ENCODE data around the gene TMEM120B. TPM values are rescaled to one million over a fixed set of nuclear protein-coding genes. Genes with fewer than 3 reads are reported as not detected.
"Not testable (repeated sequence)": the region's sequence is repeated elsewhere in the genome, so short reads cannot be mapped to it uniquely, and the experiment has no call there.

The TMEM120B gene
- total RNA-seq, 3 donors from 2014 or later = 5.4 to 8.2 (median 6.1) TPM

DNA sequence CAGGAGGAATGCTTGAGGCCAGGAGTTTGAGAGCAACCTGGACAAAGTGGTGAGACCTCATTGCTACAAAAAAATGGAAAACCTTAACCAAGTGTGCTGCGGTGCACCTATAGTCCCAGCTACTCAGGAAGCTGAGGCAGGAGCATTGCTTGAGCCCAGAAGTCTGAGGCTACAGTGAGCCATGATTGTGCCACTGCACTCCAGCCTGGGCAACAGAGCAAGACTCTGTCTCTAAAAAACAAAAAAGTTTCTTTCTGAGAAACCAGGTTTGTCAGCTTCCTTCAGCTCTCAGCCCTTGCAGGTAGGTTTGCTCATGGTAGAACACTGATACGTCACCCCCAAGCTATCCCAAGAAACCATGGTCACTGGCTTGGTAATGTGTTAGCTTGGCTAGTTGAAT is 23.1 kb upstream of the TMEM120B start:
- H3K4me1 ChIP-seq = no peaks in the 10 kb centered on the region
- TF ChIP-seq POLR2AphosphoS5 (IDR thresholded peaks at IDR 0.05) = no peak
- intact Hi-C loops (cut with DNase I; ENCODE audit: low total_unique reads) = no loop called here

DNA sequence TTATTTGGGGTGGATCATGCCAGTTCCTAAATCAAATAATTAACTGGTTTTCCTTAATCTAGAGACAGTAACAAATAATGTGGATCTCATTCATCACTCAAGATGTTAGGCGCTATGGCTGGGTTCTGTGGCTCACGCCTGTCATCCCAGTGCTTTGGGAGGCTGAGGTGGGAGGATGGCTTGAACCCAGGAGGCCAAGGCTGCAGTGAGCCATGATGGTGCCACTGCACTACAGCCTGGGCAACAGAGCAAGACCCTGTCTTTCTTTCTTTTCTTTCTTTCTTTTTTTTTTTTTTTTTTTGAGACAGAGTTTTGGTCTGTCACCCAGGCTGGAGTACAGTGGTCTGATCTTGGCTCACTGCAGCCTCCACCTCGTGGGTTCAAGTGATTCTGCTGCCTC is 19.8 kb upstream of the TMEM120B start:
- H3K4me1 ChIP-seq; H3K4me3 ChIP-seq; H3K9me3 ChIP-seq; DNase-seq (ENCODE audit: low spot score in 2 of 2); H3K27ac ChIP-seq; H3K27me3 ChIP-seq; intact Hi-C loops (cut with DNase I; ENCODE audit: low total_unique reads); H3K36me3 ChIP-seq: not testable (repeated sequence)

More for the DNA sequence above, 23.1 kb upstream of the TMEM120B start:
- DNase-seq (ENCODE audit: low spot score in 2 of 2) = no peak
- no peaks in the 10 kb centered on the region for H3K36me3 ChIP-seq
- H3K9me3 ChIP-seq = no peaks in the 10 kb centered on the region
- no peak overlapping the region for H3K27ac ChIP-seq
- no peak overlapping the region for H3K4me3 ChIP-seq
- no peaks in the 10 kb centered on the region for H3K27me3 ChIP-seq

DNA sequence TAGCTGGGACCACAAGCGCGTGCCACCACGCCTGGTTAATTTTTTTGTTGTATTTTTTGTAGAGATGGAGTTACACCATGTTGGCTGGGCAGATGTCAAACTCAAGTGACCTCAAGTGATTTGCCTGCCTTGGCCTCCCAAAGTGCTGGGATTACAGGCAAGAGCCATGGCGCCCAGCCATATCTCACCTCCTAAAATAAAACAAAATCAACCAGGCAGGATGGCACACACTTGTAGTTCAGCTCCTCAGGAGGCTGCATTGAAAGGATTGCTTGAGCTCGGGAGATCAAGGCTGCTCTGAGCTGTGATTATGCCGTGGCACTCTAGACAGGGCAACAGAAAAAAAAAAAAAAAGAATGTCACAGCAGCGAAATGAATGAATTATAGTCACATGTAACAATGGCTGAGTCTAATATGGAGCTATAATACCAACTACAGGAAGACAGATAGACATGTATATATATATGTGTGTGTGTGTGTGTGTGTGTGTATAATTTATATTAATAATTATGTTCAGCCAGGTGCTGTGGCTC is 19.3 kb upstream of the TMEM120B start:
- intact Hi-C loops (cut with DNase I; ENCODE audit: low total_unique reads) = no loop called here
- TF ChIP-seq POLR2A (IDR thresholded peaks at IDR 0.05) = no peak
- TF ChIP-seq, protein P1, sequence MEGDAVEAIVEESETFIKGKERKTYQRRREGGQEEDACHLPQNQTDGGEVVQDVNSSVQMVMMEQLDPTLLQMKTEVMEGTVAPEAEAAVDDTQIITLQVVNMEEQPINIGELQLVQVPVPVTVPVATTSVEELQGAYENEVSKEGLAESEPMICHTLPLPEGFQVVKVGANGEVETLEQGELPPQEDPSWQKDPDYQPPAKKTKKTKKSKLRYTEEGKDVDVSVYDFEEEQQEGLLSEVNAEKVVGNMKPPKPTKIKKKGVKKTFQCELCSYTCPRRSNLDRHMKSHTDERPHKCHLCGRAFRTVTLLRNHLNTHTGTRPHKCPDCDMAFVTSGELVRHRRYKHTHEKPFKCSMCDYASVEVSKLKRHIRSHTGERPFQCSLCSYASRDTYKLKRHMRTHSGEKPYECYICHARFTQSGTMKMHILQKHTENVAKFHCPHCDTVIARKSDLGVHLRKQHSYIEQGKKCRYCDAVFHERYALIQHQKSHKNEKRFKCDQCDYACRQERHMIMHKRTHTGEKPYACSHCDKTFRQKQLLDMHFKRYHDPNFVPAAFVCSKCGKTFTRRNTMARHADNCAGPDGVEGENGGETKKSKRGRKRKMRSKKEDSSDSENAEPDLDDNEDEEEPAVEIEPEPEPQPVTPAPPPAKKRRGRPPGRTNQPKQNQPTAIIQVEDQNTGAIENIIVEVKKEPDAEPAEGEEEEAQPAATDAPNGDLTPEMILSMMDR (IDR thresholded peaks at IDR 0.05) = no peak
- TF ChIP-seq POLR2AphosphoS5 (IDR thresholded peaks at IDR 0.05) = no peak
- no peaks in the 10 kb centered on the region for H3K9me3 ChIP-seq
- H3K27me3 ChIP-seq = no peaks in the 10 kb centered on the region
- no peaks in the 10 kb centered on the region for H3K4me1 ChIP-seq
- H3K36me3 ChIP-seq = no peaks in the 10 kb centered on the region
- no peak overlapping the region for H3K27ac ChIP-seq
- no peak overlapping the region for H3K4me3 ChIP-seq
- no peak for DNase-seq (ENCODE audit: low spot score in 2 of 2)

DNA sequence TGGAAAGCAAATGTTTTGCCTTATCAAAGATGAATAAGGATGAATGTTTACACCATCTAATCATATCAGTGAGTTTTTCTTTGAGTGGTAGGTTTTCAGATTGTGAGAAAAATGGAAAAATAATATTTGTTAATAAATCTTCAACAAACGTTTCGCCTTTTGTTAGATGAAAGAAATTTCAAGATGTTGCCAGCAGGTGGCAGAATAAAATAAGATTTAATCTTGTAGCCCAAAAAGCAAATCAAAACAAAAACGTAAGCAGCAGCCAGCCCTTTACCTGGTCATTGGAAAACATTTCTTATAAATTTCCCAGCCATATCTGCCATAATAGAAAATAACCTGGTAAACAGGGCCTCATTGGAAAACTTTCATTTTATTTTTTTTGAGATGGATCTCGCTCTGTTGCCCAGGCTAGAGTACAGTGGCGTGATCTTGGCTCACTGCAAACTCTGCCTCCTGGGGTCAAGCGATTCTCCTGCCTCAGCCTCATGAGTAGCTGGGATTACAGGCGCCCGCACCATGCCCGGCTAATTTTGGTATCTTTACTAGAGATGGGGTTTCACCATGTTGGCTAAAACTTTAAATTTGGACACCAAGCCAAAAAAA is 15.4 kb upstream of the TMEM120B start:
- Histone ChIP-seq H3K4me1 (no peaks in the 10 kb centered on the region), H3K27me3 (no peaks in the 10 kb centered on the region), H3K9me3 (no peaks in the 10 kb centered on the region), H3K27ac (no peak overlapping the region), H3K4me3 (no peak overlapping the region), H3K36me3 (no peaks in the 10 kb centered on the region)
- intact Hi-C loops (cut with DNase I; ENCODE audit: low total_unique reads) = no loop called here
- TF ChIP-seq POLR2A (IDR thresholded peaks at IDR 0.05) = no peak
- TF ChIP-seq, protein P1 (IDR thresholded peaks at IDR 0.05) = peak; percentile 79 to 83 (median 80)
- no peak for TF ChIP-seq POLR2AphosphoS5 (IDR thresholded peaks at IDR 0.05)
- DNase-seq (ENCODE audit: low spot score in 2 of 2) = no peak

DNA sequence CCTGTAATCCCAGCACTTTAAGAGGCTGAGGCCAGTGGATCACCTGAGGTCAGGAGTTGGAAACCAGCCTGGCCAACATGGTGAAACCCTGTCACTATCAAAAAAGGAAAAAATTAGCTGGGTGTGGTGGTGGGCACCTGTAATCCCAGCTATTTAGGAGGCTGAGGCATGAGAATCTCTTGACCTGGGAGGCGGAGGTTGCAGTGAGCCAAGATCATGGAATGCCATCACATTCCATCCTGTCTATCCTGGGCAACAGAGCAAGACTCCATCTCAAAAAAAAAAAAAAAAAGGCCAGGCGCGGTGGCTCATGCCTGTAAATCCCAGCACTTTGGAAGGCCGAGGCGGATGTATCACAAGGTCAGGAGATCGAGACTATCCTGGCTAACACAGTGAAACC is 14.7 kb upstream of the TMEM120B start:
- H3K27ac ChIP-seq; H3K9me3 ChIP-seq; DNase-seq (ENCODE audit: low spot score in 2 of 2); H3K36me3 ChIP-seq; intact Hi-C loops (cut with DNase I; ENCODE audit: low total_unique reads); H3K4me3 ChIP-seq; H3K4me1 ChIP-seq; H3K27me3 ChIP-seq: not testable (repeated sequence)

DNA sequence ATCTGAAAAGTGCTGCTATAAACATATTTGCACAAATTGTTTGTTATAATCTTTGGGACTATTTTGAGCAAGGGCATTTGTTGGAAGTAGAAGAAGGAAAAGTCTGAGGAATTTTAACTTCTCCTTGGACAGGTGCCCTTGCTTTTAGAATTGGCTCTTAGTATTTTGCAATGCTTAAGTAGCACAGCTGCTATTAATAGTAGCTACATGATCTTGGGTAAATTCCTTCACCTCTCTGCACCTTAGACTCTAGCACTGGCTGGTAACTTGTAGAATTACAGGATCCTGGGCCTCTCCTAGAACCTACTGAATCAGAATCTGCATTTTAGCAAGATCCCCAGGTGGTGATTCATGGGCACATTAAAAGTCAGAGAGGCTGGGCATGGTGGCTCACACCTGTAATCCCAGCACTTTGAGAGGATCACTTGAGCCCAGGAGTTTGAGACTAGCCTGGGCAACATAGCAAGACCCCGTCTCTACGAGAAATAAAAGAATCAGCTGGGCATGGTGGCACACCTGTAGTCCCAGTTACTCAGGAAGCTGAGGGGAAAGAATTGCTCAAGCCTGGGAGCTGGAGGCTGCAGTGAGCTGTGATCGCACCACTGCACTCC is 10.8 kb upstream of the TMEM120B start:
- no peaks in the 10 kb centered on the region for H3K36me3 ChIP-seq
- intact Hi-C loops (cut with DNase I; ENCODE audit: low total_unique reads) = loop anchor here (10.0 kb wide), 1 partner anchor 73 kb away; no protein-coding TSS in a partner anchor
- DNase-seq (ENCODE audit: low spot score in 2 of 2) = no peak
- TF ChIP-seq, protein P1 (IDR thresholded peaks at IDR 0.05) = no peak
- no peak for TF ChIP-seq POLR2A (IDR thresholded peaks at IDR 0.05)
- no peak for TF ChIP-seq POLR2AphosphoS5 (IDR thresholded peaks at IDR 0.05)
- no peaks in the 10 kb centered on the region for H3K9me3 ChIP-seq
- no peak overlapping the region for H3K4me3 ChIP-seq
- H3K4me1 ChIP-seq = no peaks in the 10 kb centered on the region
- H3K27me3 ChIP-seq = no peaks in the 10 kb centered on the region
- H3K27ac ChIP-seq = peak overlapping the region; percentile 17 to 30

Data from breast epithelium (tissue), 4 donors.